Neural progenitor cell (in vitro differentiated cells): ENCODE data around the gene RAB3A. TPM values are rescaled to one million over a fixed set of nuclear protein-coding genes. Genes with fewer than 3 reads are reported as not detected.

Experiments
- DNase-seq: peaks from one replicate; pipeline ENCODE4 v3.0.0-alpha.2; 2016; ENCODE audit warnings: low spot score
- H2AFZ ChIP-seq: fragments of 200-600 bp; sonication (generic); replicated peaks from 2 replicates; pipeline ENCODE4 v1.6.1; 2016; ENCODE audit warnings: antibody characterized with exemption
- H3F3A ChIP-seq: fragments of 200-600 bp; sonication (generic); 2 replicates; pipeline ENCODE4 v1.6.1; 2016; ENCODE audit warnings: antibody characterized with exemption, low read depth
- H3K27ac ChIP-seq: fragments of 200-600 bp; sonication (generic); 2 replicates; pipeline ENCODE4 v1.5.1; 2016; ENCODE audit warnings: mild to moderate bottlenecking
- H3K27me3 ChIP-seq: fragments of 200-600 bp; sonication (generic); 2 replicates; pipeline ENCODE4 v1.6.1; 2016; ENCODE audit warnings: mild to moderate bottlenecking, moderate library complexity
- H3K36me3 ChIP-seq: fragments of 200-600 bp; sonication (generic); 2 replicates; pipeline ENCODE4 v1.5.1; 2016
- H3K4me1 ChIP-seq: fragments of 200-600 bp; sonication (generic); 2 replicates; pipeline ENCODE4 v1.6.1; 2016; ENCODE audit warnings: mixed run types
- H3K4me2 ChIP-seq: fragments of 200-600 bp; sonication (generic); 2 replicates; pipeline ENCODE4 v1.6.1; 2016
- H3K4me3 ChIP-seq: fragments of 200-600 bp; sonication (generic); 2 replicates; pipeline ENCODE4 v1.5.1; 2016
- H3K79me2 ChIP-seq: fragments of 200-600 bp; sonication (generic); 2 replicates; pipeline ENCODE4 v1.6.1; 2016; ENCODE audit warnings: low read depth
- H3K9ac ChIP-seq: fragments of 200-600 bp; sonication (generic); 2 replicates; pipeline ENCODE4 v1.6.1; 2016
- H3K9me3 ChIP-seq: fragments of 200-600 bp; sonication (generic); 2 replicates; pipeline ENCODE4 v1.5.1; 2016; ENCODE audit warnings: low read depth
- H4K20me1 ChIP-seq: fragments of 200-600 bp; sonication (generic); 2 replicates; pipeline ENCODE4 v1.6.1; 2016; ENCODE audit warnings: low read depth
- H3K27ac Mint-ChIP-seq: 3 replicates; pipeline ENCODE4 v1.8.0; 2021; ENCODE audit warnings: mixed read lengths
- H3K27me3 Mint-ChIP-seq: 2 replicates; pipeline ENCODE4 v1.8.0; 2022; ENCODE audit warnings: low read depth, mild to moderate bottlenecking, inconsistent platforms, moderate library complexity, mixed read lengths; ENCODE audit not compliant: insufficient read depth
- H3K36me3 Mint-ChIP-seq: 3 replicates; pipeline ENCODE4 v1.8.0; 2021; ENCODE audit warnings: mixed read lengths
- H3K4me1 Mint-ChIP-seq: 3 replicates; pipeline ENCODE4 v1.8.0; 2021; ENCODE audit warnings: mixed read lengths
- H3K4me3 Mint-ChIP-seq: 3 replicates; pipeline ENCODE4 v1.8.0; 2021; ENCODE audit warnings: mild to moderate bottlenecking, moderate library complexity, mixed read lengths
- H3K9me3 Mint-ChIP-seq: 3 replicates; pipeline ENCODE4 v1.8.0; 2020; ENCODE audit warnings: mixed read lengths
- EZH2 ChIP-seq: fragments of 200-600 bp; sonication (generic); IDR thresholded peaks from 2 replicates; pipeline ENCODE4 v1.6.1; 2017; ENCODE audit warnings: antibody characterized with exemption, mild to moderate bottlenecking, moderate library complexity
- EZH2phosphoT487 ChIP-seq: fragments of 200-600 bp; sonication (generic); IDR thresholded peaks from 2 replicates; pipeline ENCODE4 v1.6.1; 2017; ENCODE audit warnings: antibody characterized with exemption
- total RNA-seq: library from RNA; depleted of rRNA; stranded (reverse); fragments of >200 nt; gene quantifications from 2 replicates; pipeline ENCODE4 v1.2.3, GENCODE V29; 2015; ENCODE audit warnings: low replicate concordance
- TF ChIP-seq, protein P1 (sequence below): fragments of 200-600 bp; sonication (generic); IDR thresholded peaks from 2 replicates; pipeline ENCODE4 v1.5.1; 2017; ENCODE audit warnings: antibody characterized with exemption, mild to moderate bottlenecking

The RAB3A gene
- total RNA-seq, 1 donor from 2014 or later: 1.1 TPM

DNA sequence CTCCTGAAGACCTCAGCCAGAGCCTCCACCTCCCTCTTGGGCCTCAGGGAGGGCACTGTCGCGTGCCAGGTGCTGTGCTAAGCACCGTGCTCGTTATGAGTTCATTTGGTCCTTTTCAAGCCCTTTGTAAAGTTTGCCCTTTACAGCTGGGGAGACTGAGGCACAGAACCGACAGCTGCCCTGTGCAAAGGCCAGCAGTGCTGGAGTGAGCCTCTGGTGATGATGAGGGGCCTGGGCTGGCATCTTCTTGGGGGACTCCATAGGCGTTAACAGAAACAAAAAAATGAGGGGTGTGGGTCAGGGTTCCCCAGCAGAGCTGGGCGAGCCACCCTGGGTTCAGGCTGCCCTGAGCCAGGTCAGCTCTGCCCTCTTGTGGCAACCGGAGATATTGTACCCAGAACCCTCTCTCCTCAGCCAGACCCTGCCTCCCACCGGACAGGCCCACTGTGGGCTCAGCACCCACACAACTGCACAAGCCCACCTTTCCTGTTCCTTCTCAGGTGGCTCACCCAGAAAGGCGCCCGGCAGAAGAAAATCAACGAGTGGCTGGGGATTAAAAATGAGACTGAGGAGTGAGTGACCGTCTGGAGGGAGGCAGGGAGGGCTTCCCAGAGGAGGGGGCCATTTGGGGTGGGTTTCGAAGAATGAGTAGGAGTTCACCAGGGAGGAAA, 35.7 kb downstream of the RAB3A start:
- Histone ChIP-seq H3K36me3 (no peaks in the 10 kb centered on the region), H3K4me2 (no peak overlapping the region), H3K4me3 (no peak overlapping the region), H3K27me3 (peaks cover 2% of the 10 kb centered on the region), H3K79me2 (no peaks in the 10 kb centered on the region), H2AFZ (no peak overlapping the region), H3F3A (peaks cover 4% of the 10 kb centered on the region), H3K27ac (no peak overlapping the region), H3K9ac (no peak overlapping the region), H3K4me1 (no peaks in the 10 kb centered on the region), H3K9me3 (no peaks in the 10 kb centered on the region), H4K20me1 (no peaks in the 10 kb centered on the region)
- DNase-seq: peak; percentile 67
- peaks cover 3% of the 10 kb centered on the region for H3K4me1 Mint-ChIP-seq
- H3K36me3 Mint-ChIP-seq: peaks cover 12% of the 10 kb centered on the region
- H3K27me3 Mint-ChIP-seq: peaks cover 11% of the 10 kb centered on the region
- TF ChIP-seq, protein P1, sequence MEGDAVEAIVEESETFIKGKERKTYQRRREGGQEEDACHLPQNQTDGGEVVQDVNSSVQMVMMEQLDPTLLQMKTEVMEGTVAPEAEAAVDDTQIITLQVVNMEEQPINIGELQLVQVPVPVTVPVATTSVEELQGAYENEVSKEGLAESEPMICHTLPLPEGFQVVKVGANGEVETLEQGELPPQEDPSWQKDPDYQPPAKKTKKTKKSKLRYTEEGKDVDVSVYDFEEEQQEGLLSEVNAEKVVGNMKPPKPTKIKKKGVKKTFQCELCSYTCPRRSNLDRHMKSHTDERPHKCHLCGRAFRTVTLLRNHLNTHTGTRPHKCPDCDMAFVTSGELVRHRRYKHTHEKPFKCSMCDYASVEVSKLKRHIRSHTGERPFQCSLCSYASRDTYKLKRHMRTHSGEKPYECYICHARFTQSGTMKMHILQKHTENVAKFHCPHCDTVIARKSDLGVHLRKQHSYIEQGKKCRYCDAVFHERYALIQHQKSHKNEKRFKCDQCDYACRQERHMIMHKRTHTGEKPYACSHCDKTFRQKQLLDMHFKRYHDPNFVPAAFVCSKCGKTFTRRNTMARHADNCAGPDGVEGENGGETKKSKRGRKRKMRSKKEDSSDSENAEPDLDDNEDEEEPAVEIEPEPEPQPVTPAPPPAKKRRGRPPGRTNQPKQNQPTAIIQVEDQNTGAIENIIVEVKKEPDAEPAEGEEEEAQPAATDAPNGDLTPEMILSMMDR: peak; percentile 72
- TF ChIP-seq EZH2: no peak
- H3K27ac Mint-ChIP-seq: no peak overlapping the region
- H3K4me3 Mint-ChIP-seq: no peak overlapping the region
- no peaks in the 10 kb centered on the region for H3K9me3 Mint-ChIP-seq

DNA sequence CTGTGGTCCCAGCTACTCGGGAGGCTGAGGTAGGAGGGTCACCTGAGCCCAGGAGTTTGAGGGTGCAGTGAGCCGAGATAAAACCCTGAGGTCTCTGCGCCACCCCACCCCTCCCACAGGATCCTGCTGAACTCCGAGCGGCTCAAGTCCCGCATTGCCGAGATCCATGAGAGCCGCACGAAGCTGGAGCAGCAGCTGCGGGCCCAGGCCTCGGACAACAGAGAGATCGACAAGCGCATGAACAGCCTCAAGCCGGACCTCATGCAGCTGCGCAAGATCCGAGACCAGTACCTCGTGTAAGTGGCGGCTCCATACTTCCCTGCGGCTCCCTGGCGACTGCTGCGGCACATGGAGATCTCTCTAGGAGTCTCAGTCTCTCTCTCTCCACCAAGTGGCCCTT, 36.8 kb downstream of the RAB3A start:
- no peak for DNase-seq
- H3K36me3 ChIP-seq: no peaks in the 10 kb centered on the region

GRCh38 chr19:18165794-18166544, 37.9 kb downstream of the RAB3A start:
- no peak overlapping the region for H3K4me3 Mint-ChIP-seq
- H2AFZ ChIP-seq: no peak overlapping the region
- no peaks in the 10 kb centered on the region for H3K9me3 Mint-ChIP-seq
- H3K36me3 Mint-ChIP-seq: peaks cover 13% of the 10 kb centered on the region
- no peak overlapping the region for H3K4me3 ChIP-seq
- H3K36me3 ChIP-seq: no peaks in the 10 kb centered on the region
- H3K27me3 ChIP-seq: no peaks in the 10 kb centered on the region
- H3K4me1 ChIP-seq: peaks cover under 1% of the 10 kb centered on the region
- peaks cover 10% of the 10 kb centered on the region for H4K20me1 ChIP-seq
- H3F3A ChIP-seq: no peaks in the 10 kb centered on the region
- no peak overlapping the region for H3K4me2 ChIP-seq
- H3K4me1 Mint-ChIP-seq: peaks cover 8% of the 10 kb centered on the region
- H3K9me3 ChIP-seq: no peaks in the 10 kb centered on the region
- no peaks in the 10 kb centered on the region for H3K79me2 ChIP-seq
- no peak overlapping the region for H3K9ac ChIP-seq
- H3K27me3 Mint-ChIP-seq: peaks cover 6% of the 10 kb centered on the region
- no peak for TF ChIP-seq EZH2phosphoT487
- TF ChIP-seq, protein P1: no peak
- no peak for TF ChIP-seq EZH2
- DNase-seq: no peak
- H3K27ac ChIP-seq: no peak overlapping the region
- peak overlapping the region; percentile 30 for H3K27ac Mint-ChIP-seq

More for the DNA sequence above, 36.8 kb downstream of the RAB3A start:
- Histone ChIP-seq H3F3A (no peaks in the 10 kb centered on the region), H3K4me2 (no peak overlapping the region), H3K27me3 (no peaks in the 10 kb centered on the region), H2AFZ (no peak overlapping the region), H3K4me3 (no peak overlapping the region), H3K9ac (no peak overlapping the region), H3K9me3 (no peaks in the 10 kb centered on the region), H3K27ac (no peak overlapping the region), H4K20me1 (peaks cover 3% of the 10 kb centered on the region), H3K4me1 (no peaks in the 10 kb centered on the region), H3K79me2 (no peaks in the 10 kb centered on the region)
- H3K4me1 Mint-ChIP-seq: peaks cover 3% of the 10 kb centered on the region
- H3K4me3 Mint-ChIP-seq: no peak overlapping the region
- no peak for TF ChIP-seq EZH2
- TF ChIP-seq EZH2phosphoT487: no peak
- TF ChIP-seq, protein P1: no peak
- peaks cover 6% of the 10 kb centered on the region for H3K27me3 Mint-ChIP-seq
- H3K9me3 Mint-ChIP-seq: no peaks in the 10 kb centered on the region
- H3K36me3 Mint-ChIP-seq: peaks cover 13% of the 10 kb centered on the region
- no peak overlapping the region for H3K27ac Mint-ChIP-seq
